ENCODE measurements around the gene AEBP2.
"Not testable (repeated sequence)": the region's sequence is repeated elsewhere in the genome, so short reads cannot be mapped to it uniquely, and the experiment has no call there.

The AEBP2 gene, protein sequence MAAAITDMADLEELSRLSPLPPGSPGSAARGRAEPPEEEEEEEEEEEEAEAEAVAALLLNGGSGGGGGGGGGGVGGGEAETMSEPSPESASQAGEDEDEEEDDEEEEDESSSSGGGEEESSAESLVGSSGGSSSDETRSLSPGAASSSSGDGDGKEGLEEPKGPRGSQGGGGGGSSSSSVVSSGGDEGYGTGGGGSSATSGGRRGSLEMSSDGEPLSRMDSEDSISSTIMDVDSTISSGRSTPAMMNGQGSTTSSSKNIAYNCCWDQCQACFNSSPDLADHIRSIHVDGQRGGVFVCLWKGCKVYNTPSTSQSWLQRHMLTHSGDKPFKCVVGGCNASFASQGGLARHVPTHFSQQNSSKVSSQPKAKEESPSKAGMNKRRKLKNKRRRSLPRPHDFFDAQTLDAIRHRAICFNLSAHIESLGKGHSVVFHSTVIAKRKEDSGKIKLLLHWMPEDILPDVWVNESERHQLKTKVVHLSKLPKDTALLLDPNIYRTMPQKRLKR

DNA sequence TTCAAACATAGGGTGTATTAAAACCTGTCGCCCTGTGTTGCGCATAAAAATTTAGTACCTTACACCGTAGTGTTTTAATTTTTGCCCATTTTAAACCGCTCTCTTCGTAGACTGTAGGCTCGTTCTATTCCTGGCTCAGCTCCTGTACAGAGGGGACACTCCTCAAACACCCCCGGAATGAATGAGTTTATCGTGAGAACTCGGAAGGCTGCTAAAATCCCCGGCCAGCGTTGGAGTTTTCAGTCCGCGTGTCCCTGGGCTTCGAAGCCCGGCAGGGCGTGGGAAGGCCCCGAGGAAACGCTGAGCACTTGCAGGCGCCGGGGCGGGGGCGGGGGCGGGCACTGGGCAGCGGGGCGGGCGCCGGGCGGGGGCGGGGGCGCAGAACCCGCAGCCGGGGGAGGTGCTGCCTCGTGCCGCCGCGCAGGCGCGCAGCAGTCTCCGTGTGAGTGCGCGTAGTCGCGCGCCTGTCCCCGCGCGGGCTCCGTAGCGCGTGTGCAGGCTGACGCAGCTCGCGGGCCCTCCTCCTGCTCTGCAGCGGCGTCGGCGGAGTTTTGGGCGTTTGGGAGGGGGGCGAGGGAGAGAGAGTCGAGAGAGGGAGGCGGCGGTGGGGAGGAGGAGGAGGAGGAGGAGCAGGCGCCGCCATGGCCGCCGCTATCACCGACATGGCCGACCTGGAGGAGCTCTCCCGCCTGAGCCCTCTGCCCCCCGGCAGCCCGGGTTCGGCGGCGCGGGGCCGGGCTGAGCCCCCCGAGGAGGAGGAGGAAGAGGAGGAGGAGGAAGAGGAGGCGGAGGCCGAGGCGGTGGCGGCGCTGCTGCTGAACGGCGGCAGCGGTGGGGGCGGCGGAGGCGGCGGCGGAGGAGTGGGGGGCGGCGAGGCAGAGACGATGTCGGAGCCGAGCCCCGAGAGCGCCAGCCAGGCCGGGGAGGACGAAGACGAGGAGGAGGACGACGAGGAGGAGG, at the start of gene AEBP2:
TSS of gene AEBP2 (plus strand) at position 434 of the 960 bp plus-strand sequence. CDS start at position 642, 208 bp downstream.
- peak within 1 kb of the TSS; percentile 96 to 97 for H3K4me3 ChIP-seq (replicated peaks in 1 of 2; ENCODE audit: low read depth in 2 of 2, low read length in 2 of 2)
- TF ChIP-seq, protein P1, sequence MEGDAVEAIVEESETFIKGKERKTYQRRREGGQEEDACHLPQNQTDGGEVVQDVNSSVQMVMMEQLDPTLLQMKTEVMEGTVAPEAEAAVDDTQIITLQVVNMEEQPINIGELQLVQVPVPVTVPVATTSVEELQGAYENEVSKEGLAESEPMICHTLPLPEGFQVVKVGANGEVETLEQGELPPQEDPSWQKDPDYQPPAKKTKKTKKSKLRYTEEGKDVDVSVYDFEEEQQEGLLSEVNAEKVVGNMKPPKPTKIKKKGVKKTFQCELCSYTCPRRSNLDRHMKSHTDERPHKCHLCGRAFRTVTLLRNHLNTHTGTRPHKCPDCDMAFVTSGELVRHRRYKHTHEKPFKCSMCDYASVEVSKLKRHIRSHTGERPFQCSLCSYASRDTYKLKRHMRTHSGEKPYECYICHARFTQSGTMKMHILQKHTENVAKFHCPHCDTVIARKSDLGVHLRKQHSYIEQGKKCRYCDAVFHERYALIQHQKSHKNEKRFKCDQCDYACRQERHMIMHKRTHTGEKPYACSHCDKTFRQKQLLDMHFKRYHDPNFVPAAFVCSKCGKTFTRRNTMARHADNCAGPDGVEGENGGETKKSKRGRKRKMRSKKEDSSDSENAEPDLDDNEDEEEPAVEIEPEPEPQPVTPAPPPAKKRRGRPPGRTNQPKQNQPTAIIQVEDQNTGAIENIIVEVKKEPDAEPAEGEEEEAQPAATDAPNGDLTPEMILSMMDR (IDR thresholded peaks at IDR 0.05; ENCODE audit: low read depth, low read length) = no peak
- peak; percentile 93 to 98 for DNase-seq (ENCODE audit: low read depth in 2 of 2)

DNA sequence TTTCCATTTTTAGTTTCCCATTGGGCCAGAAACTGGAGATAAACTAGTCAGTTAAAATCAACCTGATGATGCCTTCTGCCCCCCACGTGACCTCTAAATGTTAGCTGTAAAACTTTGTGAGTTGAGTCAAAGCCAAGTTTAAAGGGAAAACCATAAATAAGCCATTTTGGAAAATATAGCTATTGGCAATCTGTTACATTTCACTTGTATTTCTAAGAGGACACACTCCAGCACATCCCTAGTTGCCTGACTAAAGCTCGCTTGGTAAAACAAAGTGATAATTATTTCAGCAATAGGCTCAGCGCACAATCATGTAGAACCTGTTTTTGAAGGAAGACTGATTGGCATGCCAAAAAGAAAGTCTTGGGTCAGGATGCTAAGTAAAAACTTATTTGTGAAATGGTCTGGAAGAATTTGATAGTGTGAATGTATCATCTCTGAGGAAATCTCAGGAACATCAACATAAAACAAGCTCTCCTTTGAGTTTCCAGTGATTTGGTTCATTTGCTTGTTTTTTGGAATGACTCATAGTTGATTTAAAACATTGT, 49.2 kb upstream of the AEBP2 start:
- TF ChIP-seq, protein P1 (IDR thresholded peaks at IDR 0.05; ENCODE audit: low read depth, low read length) = no peak
- no peak overlapping the region for H3K4me3 ChIP-seq (replicated peaks in 1 of 2; ENCODE audit: low read depth in 2 of 2, low read length in 2 of 2)
- no peak for DNase-seq (ENCODE audit: low read depth in 2 of 2)

DNA sequence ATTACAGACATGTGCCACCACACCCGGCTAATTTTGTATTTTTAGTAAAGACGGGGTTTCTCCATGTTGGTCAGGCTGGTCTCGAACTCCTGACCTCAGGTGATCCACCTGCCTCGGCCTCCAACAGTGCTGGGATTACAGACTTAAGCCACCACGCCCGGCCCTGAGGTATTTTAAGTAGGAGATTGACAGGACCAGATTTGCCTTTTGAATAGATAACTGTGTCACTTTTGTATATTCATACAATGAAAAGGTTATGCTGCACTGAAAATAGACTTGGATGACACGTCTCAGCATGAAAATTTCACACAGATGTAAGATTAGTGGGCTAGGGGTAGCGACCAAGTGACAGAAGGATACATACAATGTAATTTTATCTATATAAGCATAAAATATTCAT, 46.6 kb upstream of the AEBP2 start:
- not testable (repeated sequence) for DNase-seq (ENCODE audit: low read depth in 2 of 2); H3K4me3 ChIP-seq (replicated peaks in 1 of 2; ENCODE audit: low read depth in 2 of 2, low read length in 2 of 2)

DNA sequence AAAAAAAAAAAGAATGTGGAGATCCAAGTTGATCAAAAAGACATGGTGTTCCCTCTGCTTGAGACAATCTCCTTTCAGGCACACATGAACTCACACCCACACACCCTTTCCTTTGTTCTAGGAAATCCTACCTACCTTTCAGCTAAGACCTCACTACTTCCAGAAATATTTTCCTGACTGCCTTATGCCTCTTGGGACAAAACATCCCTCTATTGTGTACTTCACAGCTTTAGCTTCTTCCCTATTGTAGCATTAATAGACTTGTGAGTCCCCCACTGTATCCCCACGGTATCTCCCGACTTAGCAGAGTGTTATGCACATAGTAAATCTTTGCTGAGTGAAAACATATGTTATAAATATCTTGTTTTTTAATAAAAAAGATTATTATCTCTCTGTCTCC, 44.9 kb upstream of the AEBP2 start:
- TF ChIP-seq, protein P1 (IDR thresholded peaks at IDR 0.05; ENCODE audit: low read depth, low read length) = no peak
- DNase-seq (ENCODE audit: low read depth in 2 of 2) = no peak

DNA sequence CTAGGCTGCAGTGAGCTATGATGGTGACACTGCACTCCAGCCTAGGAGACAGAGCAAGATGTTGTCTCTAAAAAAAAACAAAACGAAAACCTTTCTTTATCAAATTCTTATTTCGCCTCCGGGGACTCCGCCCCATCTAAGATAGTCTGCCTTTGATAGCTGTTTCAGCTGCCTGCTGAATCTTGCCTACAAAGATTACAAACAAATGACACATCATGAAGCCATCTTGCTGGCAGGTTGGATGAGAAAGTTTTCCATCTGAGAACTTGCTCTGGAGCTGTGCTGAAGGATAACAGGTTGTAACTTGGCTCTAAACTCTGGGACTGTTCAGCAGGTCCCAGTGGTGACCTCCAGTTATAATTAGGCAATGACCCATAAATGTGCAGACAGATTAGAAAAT, 41.8 kb upstream of the AEBP2 start:
- H3K4me3 ChIP-seq (replicated peaks in 1 of 2; ENCODE audit: low read depth in 2 of 2, low read length in 2 of 2) = no peak overlapping the region
- TF ChIP-seq, protein P1 (IDR thresholded peaks at IDR 0.05; ENCODE audit: low read depth, low read length) = no peak
- DNase-seq (ENCODE audit: low read depth in 2 of 2) = no peak

More for the DNA sequence above, 44.9 kb upstream of the AEBP2 start:
- no peak overlapping the region for H3K4me3 ChIP-seq (replicated peaks in 1 of 2; ENCODE audit: low read depth in 2 of 2, low read length in 2 of 2)

DNA sequence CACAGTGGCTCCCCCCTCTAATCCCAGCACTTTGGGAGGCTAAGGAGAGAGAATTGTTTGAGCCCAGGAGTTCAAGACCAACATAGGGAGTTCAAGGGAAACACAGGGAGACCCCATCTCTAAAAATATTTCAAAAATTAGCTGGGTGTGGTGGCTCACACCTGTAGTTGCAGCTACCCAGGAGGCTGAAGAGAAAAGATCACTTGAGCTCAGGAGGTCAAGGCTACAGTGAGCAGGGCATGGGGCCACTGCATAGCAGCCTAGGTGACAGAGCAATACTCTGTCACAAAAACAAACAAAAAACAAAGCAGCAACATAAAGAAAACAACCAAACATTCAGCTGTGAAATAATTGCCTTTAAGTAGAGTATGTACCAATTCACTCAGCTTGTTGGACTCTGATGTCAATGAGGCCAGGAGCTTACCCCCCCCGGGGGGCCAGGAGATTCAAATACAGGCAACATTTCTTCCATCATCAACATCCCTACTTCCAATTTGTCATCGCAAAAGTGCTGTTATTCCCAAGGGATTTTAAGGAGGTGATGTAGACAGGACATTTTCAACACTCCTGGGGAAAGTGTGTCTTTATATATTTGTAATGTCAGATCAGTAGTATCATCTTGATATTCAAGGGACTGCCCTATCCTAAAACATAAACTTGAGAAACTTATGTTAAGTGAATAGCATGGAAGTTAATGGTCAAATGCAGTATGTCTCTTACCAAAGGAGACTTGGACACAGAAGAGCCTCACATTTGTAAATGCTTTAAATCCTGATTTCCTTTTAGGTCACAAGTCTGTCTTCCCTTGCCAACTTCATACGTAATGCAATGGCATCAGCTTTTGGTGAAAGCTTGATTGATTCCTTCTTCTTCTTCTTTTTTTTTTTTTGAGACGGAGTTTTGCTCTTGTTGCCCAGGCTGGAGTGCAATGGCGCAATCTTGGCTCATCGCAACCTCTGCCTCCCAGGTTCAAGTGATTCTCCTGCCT, 40.6 kb upstream of the AEBP2 start:
- H3K4me3 ChIP-seq (replicated peaks in 1 of 2; ENCODE audit: low read depth in 2 of 2, low read length in 2 of 2) = no peak overlapping the region
- peak in 1 of 2 donors; percentile 55 for DNase-seq (ENCODE audit: low read depth in 2 of 2)
- TF ChIP-seq, protein P1 (IDR thresholded peaks at IDR 0.05; ENCODE audit: low read depth, low read length) = no peak

DNA sequence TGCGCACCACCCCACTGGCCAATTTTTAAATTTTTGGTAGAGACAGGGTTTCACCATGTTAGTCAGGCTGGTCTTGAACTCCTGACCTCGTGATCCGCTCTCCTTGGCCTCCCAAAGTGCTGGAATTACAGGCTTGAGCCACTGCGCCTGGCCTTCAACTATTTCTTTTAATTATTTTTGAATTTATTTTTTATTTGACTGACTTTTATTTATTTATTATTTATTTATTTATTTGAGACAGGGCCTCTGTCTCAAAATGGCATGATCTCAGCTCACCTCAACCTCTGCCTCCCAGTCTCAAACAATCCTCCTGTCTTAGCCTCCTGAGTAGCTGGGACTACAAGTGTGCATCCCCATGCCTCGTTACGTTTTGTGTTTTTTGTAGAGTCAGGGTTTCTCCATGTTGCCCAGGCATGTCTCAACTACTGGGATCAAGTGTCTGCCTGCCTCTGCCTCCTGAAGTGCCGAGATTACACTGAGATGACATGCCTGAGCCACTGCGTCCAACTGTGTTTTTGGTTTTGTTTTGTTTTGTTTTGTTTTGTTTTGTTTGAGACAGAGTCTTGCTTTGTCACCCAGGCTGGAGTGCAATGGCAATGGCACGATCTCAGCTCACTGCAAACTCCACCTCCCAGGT, 38.5 kb upstream of the AEBP2 start:
- not testable (repeated sequence) for DNase-seq (ENCODE audit: low read depth in 2 of 2); H3K4me3 ChIP-seq (replicated peaks in 1 of 2; ENCODE audit: low read depth in 2 of 2, low read length in 2 of 2)
